K562 (cell line): ENCODE measurements around the gene C1QTNF9B. TPM values are rescaled to one million over a fixed set of nuclear protein-coding genes. Genes with fewer than 3 reads are reported as not detected.

Experiments
- ATAC-seq: fragments of 200-7000 bp; cut with Tn5 transposase; 3 replicates; pipeline ENCODE4 v1.9.1; 2020; ENCODE audit warnings: moderate library complexity
- BruUV-seq: library from RNA; stranded (reverse); fragments of 400-500 nt; replicated peaks from 2 replicates; lab custom pipeline; 2021; lab: Mats Ljungman, UMichigan
- CTCF ChIA-PET: fragments of 300-600 bp; formaldehyde crosslinking; extraction: SDS; loops from one replicate; lab custom pipeline; 2021; ENCODE audit warnings: low intra/inter-chr PET ratio; lab: Yijun Ruan, JAX
- POLR2A ChIA-PET: fragments of 300-600, 350-650 bp; sonication (Branson Sonifier 250); formaldehyde crosslinking; extraction: SDS; loops from one replicate; lab custom pipeline; 2021; ENCODE audit warnings: antibody characterized with exemption, inconsistent platforms; lab: Yijun Ruan, JAX
- DNase-seq, 4 experiments: peaks; one replicate each; pipeline versions ENCODE4 v3.0.0 to v3.0.0-alpha.2; 2011 to 2018; ENCODE audit warnings: low spot score in 3 of 4, mixed read lengths in 3 of 4; ENCODE audit errors: extremely low read depth in 1 of 4
- FAIRE-seq: peaks from 2 replicates; lab custom pipeline; 2011; peaks lifted over from hg19 to GRCh38; lab: Jason Lieb, UNC
- H2AFZ ChIP-seq: 2 replicates; pipeline ENCODE4 v1.6.0; 2011; ENCODE audit warnings: low read depth, low read length, control low read depth, inconsistent platforms
- H3K27ac ChIP-seq: fragments of 200-600 bp; 3 replicates; pipeline ENCODE4 v1.8.0; 2011; ENCODE audit warnings: low read depth, mild to moderate bottlenecking, control low read depth, inconsistent platforms, low read length, moderate library complexity, mixed read lengths; ENCODE audit errors: extremely low read depth
- H3K27me3 ChIP-seq, 2 experiments: fragments of 300-600 bp in 1 of 2; 2 replicates in 1 of 2; 3 replicates in 1 of 2; pipeline versions ENCODE4 v1.6.0 to v1.8.0; 2011; ENCODE audit warnings: inconsistent platforms in 2 of 2, low read length in 2 of 2, mild to moderate bottlenecking in 1 of 2, mixed read lengths in 1 of 2, moderate library complexity in 1 of 2; ENCODE audit not compliant: control insufficient read depth in 2 of 2, insufficient read depth in 2 of 2
- H3K36me3 ChIP-seq: fragments of 300-600 bp; 3 replicates; pipeline ENCODE4 v1.8.0; 2011; ENCODE audit warnings: mild to moderate bottlenecking, low read length, inconsistent platforms; ENCODE audit not compliant: control insufficient read depth, insufficient read depth
- H3K4me1 ChIP-seq, 2 experiments: fragments of 200-600 bp in 1 of 2; replicated peaks in 1 of 2; 2 replicates in 1 of 2; 3 replicates in 1 of 2; pipeline versions ENCODE4 v1.5.1 to v1.8.0; 2011; ENCODE audit warnings: inconsistent platforms in 2 of 2, low read length in 2 of 2, mild to moderate bottlenecking in 1 of 2, mixed read lengths in 1 of 2, moderate library complexity in 1 of 2; ENCODE audit not compliant: control insufficient read depth in 2 of 2, insufficient read depth in 2 of 2
- H3K4me2 ChIP-seq: 2 replicates; pipeline ENCODE4 v1.6.1; 2011; ENCODE audit warnings: low read length, control low read depth, inconsistent platforms, mixed read lengths; ENCODE audit not compliant: insufficient read depth
- H3K4me3 ChIP-seq: fragments of 200-600 bp; sonication (generic), shearing (Covaris generic); 2 replicates; pipeline ENCODE4 v1.5.1; 2016; ENCODE audit warnings: control low read depth, inconsistent platforms
- H3K79me2 ChIP-seq: fragments of 200-600 bp; 3 replicates; pipeline ENCODE4 v1.8.0; 2011; ENCODE audit warnings: low read length, inconsistent platforms; ENCODE audit not compliant: control insufficient read depth, insufficient read depth
- H3K9ac ChIP-seq, 2 experiments: 2 replicates each; pipeline versions ENCODE4 v1.6.0 to v1.6.1; 2011; ENCODE audit warnings: low read depth in 2 of 2, low read length in 2 of 2, control low read depth in 1 of 2, inconsistent platforms in 1 of 2, mild to moderate bottlenecking in 1 of 2, mixed read lengths in 1 of 2; ENCODE audit not compliant: insufficient read depth in 1 of 2
- H3K9me1 ChIP-seq: one replicate; pipeline ENCODE4 v1.6.0; 2011; ENCODE audit warnings: inconsistent platforms, mild to moderate bottlenecking, low read length, moderate library complexity; ENCODE audit not compliant: control insufficient read depth, insufficient read depth
- H3K9me3 ChIP-seq: replicated peaks from 2 replicates; pipeline ENCODE4 v1.5.1; 2011; ENCODE audit warnings: low read depth, low read length, inconsistent platforms; ENCODE audit not compliant: control insufficient read depth, insufficient read depth
- H4K20me1 ChIP-seq: replicated peaks from 2 replicates; pipeline ENCODE4 v1.6.1; 2011; ENCODE audit warnings: low read length, inconsistent platforms, mixed read lengths; ENCODE audit not compliant: control insufficient read depth, insufficient read depth
- CBFB ChIP-seq: sonication (generic); formaldehyde crosslinking; IDR thresholded peaks from 2 replicates; pipeline ENCODE4 v1.4.0; 2020; ENCODE audit warnings: mild to moderate bottlenecking, missing genetic modification reagents
- CBX2 ChIP-seq: fragments of 200-600 bp; sonication (generic); IDR thresholded peaks from one replicate; pipeline ENCODE4 v1.6.1; 2012; ENCODE audit warnings: mild to moderate bottlenecking, low read length, inconsistent platforms; ENCODE audit not compliant: insufficient read depth, poor library complexity, severe bottlenecking
- ETV5 ChIP-seq: sonication (generic); formaldehyde crosslinking; IDR thresholded peaks from 2 replicates; pipeline ENCODE4 v1.4.0; 2020; ENCODE audit warnings: low read depth, mild to moderate bottlenecking, missing genetic modification reagents
- HNRNPUL1 ChIP-seq: fragments of 200-400 bp; formaldehyde crosslinking; IDR thresholded peaks from 2 replicates; pipeline ENCODE4 v1.6.1; 2017; ENCODE audit warnings: low read length
- IFI16 ChIP-seq: fragments of 250-450 bp; sonication (Bioruptor Pico); IDR thresholded peaks from 2 replicates; pipeline ENCODE4 v2.1.2; 2022; ENCODE audit warnings: mild to moderate bottlenecking, inconsistent platforms
- PPARD ChIP-seq: fragments of 250-450 bp; sonication (Bioruptor Pico); IDR thresholded peaks from 2 replicates; pipeline ENCODE4 v1.8.0; 2022; ENCODE audit warnings: inconsistent platforms, mild to moderate bottlenecking, moderate library complexity
- RUNX1 ChIP-seq: sonication (generic); IDR thresholded peaks from 2 replicates; pipeline ENCODE4 v1.6.1; 2016; ENCODE audit warnings: antibody characterized with exemption, low read depth
- SIN3B ChIP-seq: fragments of 450-650 bp; IDR thresholded peaks from 2 replicates; pipeline ENCODE4 v1.6.1; 2017; ENCODE audit warnings: low read depth, mild to moderate bottlenecking, moderate library complexity
- SREBF1 ChIP-seq: fragments of 150-350 bp; IDR thresholded peaks from 2 replicates; pipeline ENCODE4 v1.6.1; 2014; ENCODE audit warnings: antibody characterized with exemption, low read depth, low read length, borderline replicate concordance
- ZBTB8A ChIP-seq: fragments of 450-650 bp; IDR thresholded peaks from 2 replicates; pipeline ENCODE4 v1.6.1; 2018; ENCODE audit warnings: mild to moderate bottlenecking, moderate library complexity; ENCODE audit not compliant: partially characterized antibody
- ZNF12 ChIP-seq: sonication (generic); formaldehyde crosslinking; IDR thresholded peaks from 2 replicates; pipeline ENCODE4 v1.4.0; 2020; ENCODE audit warnings: mild to moderate bottlenecking, missing genetic modification reagents
- ZNF717 ChIP-seq: fragments of 250-450 bp; sonication (Bioruptor Pico); IDR thresholded peaks from 2 replicates; pipeline ENCODE4 v1.5.0; 2021
- WGBS: fragments of 100-300 bp; shearing (Covaris generic); methylation state at CpG from one replicate; pipeline ENCODE4 v1.1.6; 2016; ENCODE audit warnings: low coverage, mixed read lengths; ENCODE audit not compliant: insufficient coverage; ENCODE audit errors: missing lambda C conversion rate; 5-methylcytosine and 5-hydroxymethylcytosine counted together
- in situ Hi-C: fragments of 300-500 bp; cut with MboI; formaldehyde crosslinking; loops from 4 replicates; pipeline ENCODE4 v1.15.0; 2018; ENCODE audit warnings: inconsistent platforms, mixed read lengths
- intact Hi-C: fragments of 100-400 bp; cut with micrococcal nuclease; formaldehyde crosslinking; loops from 2 replicates; pipeline ENCODE4 v1.14.2; 2022
- polyA plus RNA-seq, 8 experiments: library from polyadenylated mRNA; depleted of rRNA in 4 of 8; stranded (reverse) in 5 of 8; unstranded in 3 of 8; fragments of >200 nt; fragmentation: Nextera tagmentation in 2 of 8; fragmentation: Illumina TruSeq in 1 of 8; extraction: Ambion mirVana in 2 of 8; extraction: Trizol in 1 of 8; gene quantifications; 2 replicates each; pipeline versions ENCODE4 v1.2.1 to v1.2.3, GENCODE V29; 2011 to 2014; ENCODE audit warnings: inconsistent platforms in 1 of 8, missing spikeins in 1 of 8
- total RNA-seq, 7 experiments: library from RNA; depleted of rRNA in 6 of 7; stranded (reverse); fragments of >200 nt in 6 of 7; fragmentation: Illumina TruSeq in 2 of 7; extraction: Trizol in 2 of 7; gene quantifications; 2 replicates each; pipeline versions ENCODE4 v1.2.1 to v1.2.3, GENCODE V29; 2011 to 2021; ENCODE audit warnings: low replicate concordance in 1 of 7
- TF ChIP-seq, protein P1 (sequence below): fragments of 450-650 bp; formaldehyde crosslinking; IDR thresholded peaks from 2 replicates; pipeline ENCODE4 v1.4.0; 2020; ENCODE audit warnings: mild to moderate bottlenecking, mixed read lengths
- TF ChIP-seq, protein P2 (sequence below): fragments of 250-450 bp; sonication (Bioruptor Pico); IDR thresholded peaks from 2 replicates; pipeline ENCODE4 v1.5.0; 2020; ENCODE audit warnings: mild to moderate bottlenecking
- TF ChIP-seq, protein P3 (sequence below): sonication (generic); formaldehyde crosslinking; IDR thresholded peaks from 2 replicates; pipeline ENCODE4 v1.9.0; 2022; ENCODE audit warnings: mild to moderate bottlenecking, missing genetic modification reagents

Gene C1QTNF9B
- total and polyA plus RNA-seq, 9 of the 15 experiments (the other 6 are each of a cell fraction or from before 2014, with no cell fraction given), result 0.14 to 0.94 (median 0.35) TPM; not detected in 3

DNA sequence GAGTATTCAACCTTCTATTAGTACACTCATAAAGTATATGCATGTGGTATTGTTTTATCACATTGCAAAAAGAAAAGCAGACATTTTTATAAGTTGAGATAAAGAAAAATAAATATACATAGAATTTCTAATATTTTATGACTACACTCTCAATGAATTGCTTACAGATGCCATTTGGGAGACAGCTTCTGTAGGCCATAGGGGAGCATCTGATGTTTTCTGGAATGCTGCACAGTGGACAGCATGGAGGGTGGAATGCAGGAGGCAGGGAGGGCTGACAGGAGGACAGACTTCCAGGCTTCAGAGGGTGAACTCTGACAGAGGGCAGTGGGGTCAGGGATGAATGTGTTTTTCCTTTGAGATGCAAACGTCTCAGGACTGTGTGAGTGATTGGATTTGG lies 53.9 kb downstream of the C1QTNF9B start:
- Histone ChIP-seq H3K36me3 (no peaks in the 10 kb centered on the region), H3K4me2 (no peak overlapping the region), H4K20me1 (no peaks in the 10 kb centered on the region), H3K27ac (no peak overlapping the region), H3K79me2 (no peaks in the 10 kb centered on the region), H3K9ac (no peak overlapping the region), H2AFZ (no peak overlapping the region), H3K27me3 (no peaks in the 10 kb centered on the region), H3K4me1 (peaks cover 0 to 13% of the 10 kb centered on the region in 2 experiments; a peak in 2 of 5 replicates)
- DNase-seq (no peak), ATAC-seq (no peak), FAIRE-seq (no peak)
- in situ Hi-C loops (no loop called here), intact Hi-C loops (no loop called here)
- BruUV-seq, result no TSS peak
- ChIA-PET CTCF (no interaction called here), POLR2A (interaction anchor here (0.6 kb wide), 1 partner anchor 860 kb away, joined by 4 read pairs; no protein-coding TSS in a partner anchor)
- TF ChIP-seq ZBTB8A, result no peak
- TF ChIP-seq ZNF12 (CRISPR knock-in tag), result no peak
- TF ChIP-seq ETV5 (CRISPR knock-in tag), result no peak
- TF ChIP-seq, protein P1, sequence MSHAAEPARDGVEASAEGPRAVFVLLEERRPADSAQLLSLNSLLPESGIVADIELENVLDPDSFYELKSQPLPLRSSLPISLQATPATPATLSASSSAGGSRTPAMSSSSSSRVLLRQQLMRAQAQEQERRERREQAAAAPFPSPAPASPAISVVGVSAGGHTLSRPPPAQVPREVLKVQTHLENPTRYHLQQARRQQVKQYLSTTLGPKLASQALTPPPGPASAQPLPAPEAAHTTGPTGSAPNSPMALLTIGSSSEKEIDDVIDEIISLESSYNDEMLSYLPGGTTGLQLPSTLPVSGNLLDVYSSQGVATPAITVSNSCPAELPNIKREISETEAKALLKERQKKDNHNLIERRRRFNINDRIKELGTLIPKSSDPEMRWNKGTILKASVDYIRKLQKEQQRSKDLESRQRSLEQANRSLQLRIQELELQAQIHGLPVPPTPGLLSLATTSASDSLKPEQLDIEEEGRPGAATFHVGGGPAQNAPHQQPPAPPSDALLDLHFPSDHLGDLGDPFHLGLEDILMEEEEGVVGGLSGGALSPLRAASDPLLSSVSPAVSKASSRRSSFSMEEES (CRISPR knock-in tag), result no peak
- TF ChIP-seq, protein P2, sequence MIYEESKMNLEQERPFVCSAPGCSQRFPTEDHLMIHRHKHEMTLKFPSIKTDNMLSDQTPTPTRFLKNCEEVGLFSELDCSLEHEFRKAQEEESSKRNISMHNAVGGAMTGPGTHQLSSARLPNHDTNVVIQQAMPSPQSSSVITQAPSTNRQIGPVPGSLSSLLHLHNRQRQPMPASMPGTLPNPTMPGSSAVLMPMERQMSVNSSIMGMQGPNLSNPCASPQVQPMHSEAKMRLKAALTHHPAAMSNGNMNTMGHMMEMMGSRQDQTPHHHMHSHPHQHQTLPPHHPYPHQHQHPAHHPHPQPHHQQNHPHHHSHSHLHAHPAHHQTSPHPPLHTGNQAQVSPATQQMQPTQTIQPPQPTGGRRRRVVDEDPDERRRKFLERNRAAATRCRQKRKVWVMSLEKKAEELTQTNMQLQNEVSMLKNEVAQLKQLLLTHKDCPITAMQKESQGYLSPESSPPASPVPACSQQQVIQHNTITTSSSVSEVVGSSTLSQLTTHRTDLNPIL (CRISPR knock-in tag), result no peak
- no peak for TF ChIP-seq SREBF1
- TF ChIP-seq RUNX1, result no peak
- TF ChIP-seq CBFB (CRISPR knock-in tag), result no peak
- no peak for TF ChIP-seq SIN3B
- TF ChIP-seq CBX2, result no peak
- TF ChIP-seq, protein P3, sequence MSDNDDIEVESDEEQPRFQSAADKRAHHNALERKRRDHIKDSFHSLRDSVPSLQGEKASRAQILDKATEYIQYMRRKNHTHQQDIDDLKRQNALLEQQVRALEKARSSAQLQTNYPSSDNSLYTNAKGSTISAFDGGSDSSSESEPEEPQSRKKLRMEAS (CRISPR knock-in tag), result no peak
- TF ChIP-seq HNRNPUL1, result no peak
- TF ChIP-seq PPARD (CRISPR knock-in tag), result no peak
- no peak for TF ChIP-seq ZNF717 (CRISPR knock-in tag)
- TF ChIP-seq IFI16 (CRISPR knock-in tag), result no peak
- TF ChIP-seq, all 486 proteins: peak for 0
- Histone ChIP-seq H3K9me3 (no peaks in the 10 kb centered on the region), H3K9me1 (no peaks in the 10 kb centered on the region), H3K4me3 (no peak overlapping the region)
- WGBS, result 0% methylated on average over 1 of the region's 1 CpG
